HG03457 (cell line): Measurements from ENCODE around the gene RNF186.
"Not testable (repeated sequence)": the region's sequence is repeated elsewhere in the genome, so short reads cannot be mapped to it uniquely, and the experiment has no call there.

Experiments used
- ATAC-seq: cut with Tn5 transposase; IDR thresholded peaks from one replicate; pipeline ENCODE4 v1.9.1; 2021; ENCODE audit warnings: moderate number of reproducible peaks; ENCODE audit not compliant: unreplicated experiment

The RNF186 gene

DNA sequence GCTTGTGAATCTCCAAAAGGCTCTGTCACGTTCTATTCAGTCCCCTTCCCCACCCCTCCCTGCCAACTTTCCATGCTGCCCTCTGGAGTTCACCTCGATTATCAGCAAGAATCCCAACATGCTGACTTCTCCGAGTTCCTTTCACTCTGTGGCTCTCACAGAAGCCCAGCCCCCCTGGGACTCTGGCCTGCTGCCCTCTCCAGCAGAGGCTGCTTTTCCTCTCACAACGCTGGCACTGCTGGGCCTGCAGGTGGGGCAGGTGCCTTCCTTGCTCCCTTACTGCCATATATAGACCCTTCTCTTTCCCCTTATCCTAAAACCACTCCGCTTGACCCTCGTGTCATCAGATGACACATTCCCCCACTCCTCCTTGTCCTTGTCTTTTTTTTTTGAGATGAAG is 10.2 kb upstream of the RNF186 start:
- no peak for ATAC-seq

DNA sequence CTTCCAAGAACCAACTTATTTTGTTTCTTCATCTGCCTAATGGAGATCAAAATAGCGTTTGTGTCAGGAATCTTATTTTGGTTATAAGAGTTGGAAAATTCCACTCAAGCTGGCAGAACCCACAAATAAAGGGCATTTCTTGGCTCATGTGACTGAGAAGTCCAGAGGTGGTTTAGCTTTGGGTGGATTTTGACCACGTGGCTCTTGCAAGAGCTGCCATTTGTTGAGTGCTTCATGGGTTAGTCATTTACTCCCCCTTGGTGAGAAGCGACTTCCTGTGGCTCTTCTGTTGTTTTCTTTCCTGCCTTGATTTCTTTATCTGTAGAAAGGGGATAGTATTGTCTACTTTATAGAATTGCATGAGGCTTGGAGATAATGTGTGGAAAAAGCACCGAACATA is 9.5 kb upstream of the RNF186 start:
- ATAC-seq, result no peak

DNA sequence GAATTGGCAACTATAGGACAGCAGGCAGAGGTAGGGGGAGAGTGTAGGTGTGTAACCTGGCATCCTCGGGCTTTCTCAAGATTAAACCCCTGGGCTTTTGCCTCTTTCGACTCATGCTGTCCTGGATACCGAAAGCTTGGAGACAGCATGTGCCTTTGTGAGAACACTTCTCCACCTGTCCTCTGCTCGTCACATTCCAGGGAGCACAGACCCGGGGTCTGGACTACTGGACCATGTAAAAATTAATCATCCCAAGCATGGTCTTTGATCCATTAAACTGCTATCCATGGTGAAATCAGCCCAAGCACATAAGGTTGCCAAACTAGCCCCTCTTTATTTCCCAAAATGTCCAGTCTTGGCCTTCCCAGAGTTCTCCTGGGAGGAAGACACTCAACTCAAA is 9.0 kb upstream of the RNF186 start:
- no peak for ATAC-seq

DNA sequence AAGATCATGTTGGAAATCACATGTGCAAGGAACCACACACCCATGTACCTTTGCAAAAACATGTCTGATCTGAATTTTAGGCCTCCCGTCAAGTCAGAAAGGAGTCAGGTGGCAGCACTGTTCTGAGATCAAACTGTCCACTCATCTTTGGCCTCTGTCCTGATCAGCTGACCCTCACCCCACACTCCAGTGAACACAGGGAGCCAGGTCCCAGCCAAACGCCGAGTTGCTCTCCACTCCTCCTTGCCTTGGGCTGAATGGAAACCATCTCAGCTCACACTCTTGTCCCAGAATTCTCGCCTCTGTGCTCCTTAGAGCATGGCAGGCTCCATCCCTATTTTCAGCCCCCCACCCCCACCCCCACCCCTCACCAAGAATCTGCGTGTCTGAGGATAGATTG is 4.6 kb upstream of the RNF186 start:
- no peak for ATAC-seq

- no peak for ATAC-seq
Observed at GRCh38 chr1:19818324-19818723, 3.2 kb upstream of the RNF186 start.

- ATAC-seq, result no peak
Observed at GRCh38 chr1:19817160-19817559, 2.1 kb upstream of the RNF186 start.

- ATAC-seq, result not testable (repeated sequence)
Observed at GRCh38 chr1:19816737-19817086, 1.6 kb upstream of the RNF186 start.

GRCh38 chr1:19815801-19816736 is 986 bp upstream of the RNF186 start:
- no peak for ATAC-seq

DNA sequence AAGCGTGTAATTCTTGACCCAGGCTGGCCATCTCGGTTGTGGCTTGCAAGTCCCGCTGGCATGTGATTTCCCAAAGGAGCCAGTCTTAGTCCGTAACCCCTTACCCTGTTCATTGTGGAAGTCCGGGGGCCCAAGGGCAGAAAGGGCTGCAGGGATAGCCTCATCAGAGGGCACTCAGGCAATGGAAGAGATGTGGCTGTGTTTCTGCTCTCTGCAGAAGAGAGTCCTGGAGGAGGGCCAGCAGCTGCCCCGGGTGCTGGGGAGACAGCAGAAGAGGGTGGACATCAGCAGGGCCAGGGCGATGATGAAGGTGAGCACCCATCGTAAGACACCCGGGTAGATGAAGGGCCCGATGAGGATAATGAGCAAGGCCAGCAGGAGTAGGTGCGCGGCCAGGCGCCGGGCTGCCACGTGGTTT is 830 bp downstream of the RNF186 start:
- no peak for ATAC-seq

- no peak for ATAC-seq
Observed at GRCh38 chr1:19813643-19813960, 1.5 kb downstream of the RNF186 start.

DNA sequence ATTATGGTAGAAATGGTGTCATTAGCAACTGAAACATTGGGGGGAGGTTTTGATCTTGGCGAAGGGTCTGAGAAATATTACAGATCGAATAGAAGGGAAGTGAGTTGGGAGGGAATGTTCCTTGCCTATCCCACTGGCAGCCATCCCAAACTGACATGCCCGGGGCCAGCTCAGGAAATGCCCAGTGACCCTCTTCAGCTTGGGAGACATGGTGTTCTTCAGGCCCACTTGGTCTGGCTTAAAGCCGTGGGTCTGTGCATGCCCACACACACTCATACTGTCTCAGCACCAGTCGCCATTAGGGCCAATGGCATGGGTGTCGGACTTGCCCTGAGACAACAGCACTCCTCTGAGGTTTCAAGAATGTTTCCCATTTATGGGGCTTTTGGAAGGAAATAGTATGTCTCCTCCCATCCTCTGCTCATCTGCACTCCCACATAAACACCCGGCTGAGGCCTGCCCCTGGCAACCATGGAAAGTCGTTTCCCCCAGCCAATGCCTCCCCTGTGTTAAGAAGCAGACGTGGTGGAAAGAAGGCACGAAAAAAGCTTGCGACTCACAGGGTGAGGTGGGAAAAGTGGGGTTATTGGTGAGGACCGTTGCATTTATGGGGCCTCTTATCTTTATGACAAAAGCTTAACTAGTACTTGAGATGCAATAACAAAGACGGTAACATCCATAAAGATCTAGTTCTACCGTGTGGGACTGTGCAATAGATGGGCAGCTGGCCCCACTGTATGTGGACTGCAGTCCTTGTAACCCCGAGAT is 2.0 kb downstream of the RNF186 start:
- no peak for ATAC-seq

DNA sequence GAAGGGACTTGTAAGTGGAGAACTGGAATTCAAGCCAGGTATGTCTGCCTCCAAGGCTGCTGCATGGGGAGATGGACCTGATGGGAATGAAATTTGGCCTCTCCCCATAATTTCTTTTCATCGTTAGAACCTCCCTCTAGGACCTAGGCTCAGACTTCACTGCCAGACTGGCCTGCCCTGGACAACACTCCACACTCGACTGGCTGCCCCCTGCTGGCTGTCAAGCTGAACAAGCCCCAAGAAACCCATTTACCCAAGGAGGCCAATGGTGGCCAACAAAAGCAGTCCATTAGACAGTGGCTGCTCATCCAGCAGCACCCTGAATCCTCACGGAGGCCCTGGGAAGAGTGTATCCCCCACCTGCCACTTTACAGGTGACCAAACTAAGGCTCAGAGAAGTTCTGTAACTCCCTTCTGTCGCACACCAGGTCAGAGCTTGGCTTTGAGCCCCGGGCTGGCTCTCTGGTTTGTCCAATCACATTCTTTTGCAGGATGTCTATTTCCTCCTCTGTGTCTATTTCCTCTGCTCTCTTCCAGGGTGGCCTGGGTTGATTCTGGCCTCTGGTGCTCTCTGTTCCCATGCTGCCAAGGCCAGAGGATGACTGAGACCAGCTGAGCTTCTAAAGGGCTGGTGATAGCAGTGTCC is 3.8 kb downstream of the RNF186 start:
- ATAC-seq, result no peak

DNA sequence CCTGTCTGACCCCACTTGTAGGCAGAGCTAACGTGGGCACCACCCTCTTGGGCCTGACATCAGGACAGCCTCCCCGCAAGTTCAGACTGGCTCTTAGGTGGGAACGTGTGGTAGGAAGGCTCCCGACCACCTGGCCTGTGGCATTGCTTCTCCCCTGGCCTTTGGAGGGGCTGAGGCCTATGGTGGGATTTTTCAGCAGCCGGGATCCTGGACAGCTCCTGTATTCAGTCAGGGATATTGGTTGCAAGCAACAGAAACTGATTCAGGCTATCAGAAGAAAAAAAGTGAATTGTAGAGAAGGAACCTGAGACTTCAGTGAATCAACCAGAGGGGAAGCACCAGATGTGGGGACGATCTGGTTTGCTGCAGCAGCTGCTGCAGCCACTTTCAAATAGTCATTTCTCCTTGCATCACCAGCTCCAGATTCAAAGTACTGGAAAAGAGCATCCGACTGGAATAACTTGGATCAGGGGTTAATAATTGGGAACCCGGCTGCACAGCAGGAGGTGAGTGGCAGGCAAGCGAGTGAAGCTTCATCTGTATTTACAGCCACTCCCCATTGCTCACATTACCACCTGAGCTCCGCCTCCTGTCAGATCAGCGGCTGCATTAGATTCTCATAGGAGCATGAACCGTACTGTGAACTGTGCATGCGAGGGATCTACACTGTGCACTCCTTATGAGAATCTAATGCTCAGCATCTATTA is 5.9 kb downstream of the RNF186 start:
- ATAC-seq, result no peak

DNA sequence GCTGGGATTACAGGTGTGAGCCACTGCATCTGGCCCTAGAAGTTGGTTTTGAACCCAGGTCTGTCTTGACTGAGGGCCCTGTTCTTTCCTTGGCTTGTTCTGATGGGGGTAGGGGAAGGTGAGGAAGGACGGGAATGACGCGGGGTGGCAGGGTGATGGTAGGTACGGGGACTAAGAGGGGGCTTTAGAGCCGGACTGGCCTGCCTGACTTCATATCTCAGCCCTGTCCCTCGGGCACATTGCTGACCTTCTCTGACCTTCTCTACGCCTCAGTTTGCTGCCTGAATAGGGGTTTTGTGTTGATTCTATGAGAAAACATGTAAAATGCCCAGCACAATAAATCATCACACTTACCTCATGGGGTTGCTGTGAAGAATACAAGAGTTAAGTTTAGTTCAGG is 6.7 kb downstream of the RNF186 start:
- no peak for ATAC-seq

DNA sequence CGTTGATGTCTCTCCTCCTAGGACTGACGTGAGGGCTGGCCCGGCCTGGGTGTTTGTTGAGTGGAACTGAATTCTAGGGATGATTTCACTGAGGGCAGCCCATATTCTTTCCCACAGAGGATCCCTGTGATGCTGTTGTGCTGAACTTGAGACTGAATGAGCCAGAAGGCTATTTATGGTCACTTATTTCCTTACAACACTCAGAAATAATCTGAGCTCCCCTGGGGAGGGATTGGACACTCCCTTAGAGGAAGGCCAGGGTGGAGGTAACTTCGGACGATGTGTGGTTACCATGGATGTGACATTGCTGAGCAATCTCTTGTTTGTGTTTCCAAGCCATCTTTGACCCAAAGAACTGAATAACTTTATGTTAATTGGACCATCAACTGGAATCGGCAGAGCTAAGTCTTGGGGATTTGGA is 10.2 kb downstream of the RNF186 start:
- ATAC-seq, result no peak

DNA sequence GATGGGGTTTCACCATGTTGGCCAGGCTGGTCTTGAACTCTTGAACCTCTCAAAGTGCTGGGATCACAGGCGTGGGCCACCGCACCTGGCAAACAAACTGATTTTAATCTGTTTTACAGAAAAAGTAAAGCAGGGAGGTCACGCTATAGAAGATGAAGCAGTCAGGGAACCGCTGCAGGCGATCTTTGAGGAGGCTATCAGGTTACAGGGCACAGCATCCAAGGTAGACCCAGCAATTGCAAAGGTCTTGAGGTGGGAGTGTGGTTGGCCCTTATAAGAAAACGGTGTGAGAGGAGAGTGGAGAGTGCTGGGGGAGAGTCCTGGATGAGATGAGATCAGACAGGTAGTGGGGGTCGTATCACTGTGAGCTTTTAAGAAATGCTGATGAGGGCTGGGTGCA is 12.8 kb downstream of the RNF186 start:
- no peak for ATAC-seq

- no peak for ATAC-seq
Observed at GRCh38 chr1:19800076-19800804, 14.8 kb downstream of the RNF186 start.

GRCh38 chr1:19799230-19800075 is 15.6 kb downstream of the RNF186 start, which contains the start of gene TMCO4:
TSS of gene TMCO4 (minus strand) at chr1:19799916. CDS start at chr1:19780758, 19,158 bp downstream.
- ATAC-seq, result no peak

- no peak for ATAC-seq
Observed at GRCh38 chr1:19798486-19799229, 16.4 kb downstream of the RNF186 start.
